Karpas-422 (cell line): ENCODE results near the gene CCSER1. TPM values are rescaled to one million over a fixed set of nuclear protein-coding genes. Genes with fewer than 3 reads are reported as not detected.

Experiments
- DNase-seq: peaks from one replicate; pipeline ENCODE4 v3.0.0-alpha.2; 2015
- H2AFZ ChIP-seq: fragments of 200-600 bp; sonication (generic); 2 replicates; pipeline ENCODE4 v1.6.1; 2014; ENCODE audit warnings: antibody characterized with exemption, low read length, mixed read lengths
- H3K27ac ChIP-seq: fragments of 200-600 bp; sonication (generic); 2 replicates; pipeline ENCODE4 v1.5.1; 2014; ENCODE audit warnings: mild to moderate bottlenecking, low read length, moderate library complexity
- H3K27me3 ChIP-seq: fragments of 200-600 bp; sonication (generic); 2 replicates; pipeline ENCODE4 v1.6.1; 2014; ENCODE audit warnings: low read length, mixed read lengths
- H3K36me3 ChIP-seq: fragments of 200-600 bp; sonication (generic); 2 replicates; pipeline ENCODE4 v1.6.1; 2014; ENCODE audit warnings: low read length, mixed read lengths; ENCODE audit not compliant: insufficient read depth
- H3K4me1 ChIP-seq: fragments of 200-600 bp; sonication (generic); 2 replicates; pipeline ENCODE4 v1.6.1; 2014; ENCODE audit warnings: mild to moderate bottlenecking, low read length, mixed read lengths
- H3K4me2 ChIP-seq: fragments of 200-600 bp; sonication (generic); 2 replicates; pipeline ENCODE4 v1.6.1; 2014; ENCODE audit warnings: low read length, low read depth, mild to moderate bottlenecking; ENCODE audit not compliant: poor library complexity, severe bottlenecking
- H3K4me3 ChIP-seq: fragments of 200-600 bp; sonication (generic); 2 replicates; pipeline ENCODE4 v1.5.1; 2014; ENCODE audit warnings: mild to moderate bottlenecking, antibody characterized with exemption, low read length, mixed read lengths
- H3K79me2 ChIP-seq: fragments of 200-600 bp; sonication (generic); 2 replicates; pipeline ENCODE4 v1.6.1; 2014; ENCODE audit warnings: mild to moderate bottlenecking, low read length, mixed read lengths
- H3K9ac ChIP-seq: fragments of 200-600 bp; sonication (generic); 2 replicates; pipeline ENCODE4 v1.6.0; 2014; ENCODE audit warnings: low read length
- H3K9me2 ChIP-seq: fragments of 200-600 bp; sonication (generic), shearing (Covaris generic); replicated peaks from 2 replicates; pipeline ENCODE4 v1.6.0; 2014; ENCODE audit warnings: mild to moderate bottlenecking, low read length, moderate library complexity; ENCODE audit not compliant: insufficient read depth
- H3K9me3 ChIP-seq: fragments of 300-700, 200-600 bp; sonication (generic); 2 replicates; pipeline ENCODE4 v1.6.1; 2014; ENCODE audit warnings: low read length, mixed read lengths
- H4K20me1 ChIP-seq: fragments of 200-600 bp; sonication (generic); 2 replicates; pipeline ENCODE4 v1.6.1; 2014; ENCODE audit warnings: mild to moderate bottlenecking, antibody characterized with exemption, low read length, low read depth; ENCODE audit not compliant: insufficient read depth
- total RNA-seq: library from RNA; depleted of rRNA; stranded (reverse); fragments of >200 nt; shearing (Covaris generic); gene quantifications from 2 replicates; pipeline ENCODE4 v1.2.3, GENCODE V29; 2014; ENCODE audit warnings: low replicate concordance

CCSER1 gene
- total RNA-seq, 1 experiment from 2014 or later, result 3.6 TPM

DNA sequence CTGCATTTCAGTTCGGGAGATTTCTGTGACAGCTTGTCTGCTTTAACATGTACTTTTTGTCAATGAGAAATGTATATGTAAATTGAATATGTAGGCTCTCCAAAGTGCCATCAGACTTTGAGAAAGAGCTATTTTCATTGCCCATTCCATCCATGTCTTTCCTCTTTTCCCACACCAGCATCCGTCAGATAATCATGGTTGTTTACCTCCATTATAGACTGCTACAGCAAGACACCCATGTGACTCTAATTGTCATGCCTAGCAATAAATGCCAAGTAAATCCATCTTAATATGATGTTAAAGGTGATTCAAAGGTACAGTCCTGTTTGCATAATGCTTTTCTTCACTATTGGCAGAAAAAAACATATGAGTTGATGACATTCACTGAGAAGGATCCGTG, 1157.3 kb downstream of the CCSER1 start:
- Histone ChIP-seq H3K4me1 (no peaks in the 10 kb centered on the region), H3K9me2 (no peaks in the 10 kb centered on the region), H3K27ac (no peak overlapping the region), H3K9ac (no peak overlapping the region), H3K27me3 (no peaks in the 10 kb centered on the region), H3K36me3 (no peaks in the 10 kb centered on the region), H4K20me1 (no peaks in the 10 kb centered on the region), H3K4me2 (no peak overlapping the region), H3K4me3 (no peak overlapping the region), H3K79me2 (no peaks in the 10 kb centered on the region), H2AFZ (no peak overlapping the region), H3K9me3 (peaks cover 19% of the 10 kb centered on the region)
- DNase-seq, result no peak

DNA sequence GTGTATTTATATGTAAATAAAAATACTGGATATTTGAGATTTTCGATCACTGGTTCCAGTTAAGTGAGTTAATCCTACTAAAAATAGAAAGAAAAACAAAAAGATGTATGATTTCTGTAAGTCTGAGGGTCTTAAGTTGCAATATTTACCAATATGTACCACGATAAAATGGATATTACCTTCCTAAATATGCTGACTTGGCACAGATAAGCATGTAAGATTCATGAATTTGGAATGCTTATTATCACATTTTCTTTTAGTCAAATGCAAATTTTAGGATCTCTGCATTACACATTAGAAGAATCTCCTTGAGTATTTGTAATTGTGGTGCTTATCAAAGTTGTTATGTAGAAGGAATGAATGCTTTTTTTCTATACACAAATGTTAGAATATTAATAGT, 1158.3 kb downstream of the CCSER1 start:
- no peaks in the 10 kb centered on the region for H3K36me3 ChIP-seq
- H2AFZ ChIP-seq, result no peak overlapping the region
- H3K4me3 ChIP-seq, result no peak overlapping the region
- H3K4me2 ChIP-seq, result no peak overlapping the region
- H3K27me3 ChIP-seq, result no peaks in the 10 kb centered on the region
- H3K27ac ChIP-seq, result no peak overlapping the region
- H4K20me1 ChIP-seq, result no peaks in the 10 kb centered on the region
- no peaks in the 10 kb centered on the region for H3K79me2 ChIP-seq
- DNase-seq, result no peak
- H3K9ac ChIP-seq, result no peak overlapping the region
- H3K9me3 ChIP-seq, result peaks cover 23% of the 10 kb centered on the region
- H3K9me2 ChIP-seq, result no peaks in the 10 kb centered on the region
- no peaks in the 10 kb centered on the region for H3K4me1 ChIP-seq

DNA sequence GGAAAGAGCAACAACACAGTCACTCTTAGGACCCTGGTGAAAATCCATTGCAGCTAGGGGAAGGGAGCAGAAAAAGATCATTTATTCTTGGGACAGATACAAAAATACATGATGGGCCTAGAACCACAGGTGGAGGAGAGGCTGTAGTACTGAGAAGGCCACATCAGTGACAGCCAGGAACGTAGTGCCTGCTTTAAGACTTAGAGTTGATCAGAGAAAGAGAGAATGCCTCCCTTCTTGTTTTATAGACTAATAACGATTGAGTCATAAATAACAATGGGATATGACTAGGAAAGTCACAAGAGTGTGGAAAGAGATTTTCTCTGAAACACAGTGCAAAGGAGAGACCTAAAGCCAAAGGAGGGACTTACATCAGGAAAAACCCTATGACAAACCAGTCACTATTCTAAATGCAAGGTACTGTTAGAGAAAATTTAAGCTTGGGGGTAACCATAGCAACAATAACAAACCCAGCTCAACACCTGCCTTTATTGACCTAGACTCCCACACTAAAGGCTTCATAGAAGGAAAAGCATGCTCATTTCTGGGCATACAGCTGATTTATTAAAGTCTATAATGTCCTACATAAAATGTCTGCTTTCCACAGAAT, 1161.6 kb downstream of the CCSER1 start:
- no peaks in the 10 kb centered on the region for H4K20me1 ChIP-seq
- no peaks in the 10 kb centered on the region for H3K36me3 ChIP-seq
- no peaks in the 10 kb centered on the region for H3K27me3 ChIP-seq
- no peak overlapping the region for H3K27ac ChIP-seq
- no peak for DNase-seq
- no peak overlapping the region for H3K9ac ChIP-seq
- no peak overlapping the region for H2AFZ ChIP-seq
- no peaks in the 10 kb centered on the region for H3K4me1 ChIP-seq
- H3K4me2 ChIP-seq, result no peak overlapping the region
- no peaks in the 10 kb centered on the region for H3K9me2 ChIP-seq
- H3K4me3 ChIP-seq, result no peak overlapping the region
- peaks cover 23% of the 10 kb centered on the region for H3K9me3 ChIP-seq
- no peaks in the 10 kb centered on the region for H3K79me2 ChIP-seq

DNA sequence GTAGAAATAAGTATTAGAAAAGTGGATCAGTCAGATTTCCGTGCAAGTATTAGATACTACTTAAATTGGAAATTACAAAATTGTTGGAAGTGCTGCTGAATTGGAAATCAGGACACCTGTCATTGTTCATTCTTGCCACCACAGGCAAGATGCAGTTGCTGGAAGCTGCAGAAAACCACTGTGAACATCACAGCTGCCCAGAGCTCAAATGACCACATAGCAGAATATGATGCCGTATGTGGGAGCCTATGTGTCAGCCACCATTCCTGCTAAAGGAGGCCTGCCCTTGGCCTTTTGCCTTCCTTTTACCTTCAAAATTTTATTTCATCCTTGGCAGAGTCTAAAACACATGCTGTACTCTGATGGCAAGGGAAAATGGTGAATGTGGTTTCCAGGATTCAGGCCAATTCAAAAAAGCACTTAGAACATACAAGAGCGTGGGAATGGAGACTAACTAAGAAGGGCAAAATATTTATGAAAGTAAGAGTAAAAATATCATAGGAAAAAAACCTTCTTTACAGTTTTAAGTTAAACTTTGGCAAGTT, 1171.0 kb downstream of the CCSER1 start:
- H3K36me3 ChIP-seq, result no peaks in the 10 kb centered on the region
- no peak overlapping the region for H3K9ac ChIP-seq
- H3K9me2 ChIP-seq, result no peaks in the 10 kb centered on the region
- no peak overlapping the region for H3K27ac ChIP-seq
- H3K4me3 ChIP-seq, result no peak overlapping the region
- H3K79me2 ChIP-seq, result no peaks in the 10 kb centered on the region
- H2AFZ ChIP-seq, result no peak overlapping the region
- DNase-seq, result no peak
- no peak overlapping the region for H3K4me2 ChIP-seq
- no peaks in the 10 kb centered on the region for H4K20me1 ChIP-seq
- peaks cover 18% of the 10 kb centered on the region; the same call in 1 of the 2 replicates for H3K9me3 ChIP-seq
- H3K27me3 ChIP-seq, result no peaks in the 10 kb centered on the region
- no peaks in the 10 kb centered on the region for H3K4me1 ChIP-seq

DNA sequence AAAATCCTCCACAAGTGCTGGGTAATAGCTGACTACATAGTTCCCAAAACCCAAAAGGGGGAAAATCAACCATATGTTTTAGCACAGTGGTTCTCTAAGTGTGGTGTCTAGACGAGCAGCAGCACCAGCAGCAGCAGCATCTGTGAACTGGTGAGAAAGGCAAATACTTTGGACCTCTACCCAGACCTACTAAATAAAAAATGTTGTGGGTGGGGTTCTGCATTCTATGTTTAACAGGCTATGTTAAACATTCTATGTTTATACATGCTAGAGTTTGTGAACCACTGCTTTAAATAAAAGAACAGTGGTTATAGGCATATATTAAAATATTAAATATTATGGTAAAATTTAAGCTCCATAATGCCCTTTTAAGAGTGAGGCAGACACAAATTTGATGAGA, 1171.6 kb downstream of the CCSER1 start:
- no peak overlapping the region for H2AFZ ChIP-seq
- H4K20me1 ChIP-seq, result no peaks in the 10 kb centered on the region
- H3K9ac ChIP-seq, result no peak overlapping the region
- no peaks in the 10 kb centered on the region for H3K27me3 ChIP-seq
- DNase-seq, result no peak
- no peak overlapping the region for H3K27ac ChIP-seq
- no peak overlapping the region for H3K4me2 ChIP-seq
- H3K9me2 ChIP-seq, result no peaks in the 10 kb centered on the region
- H3K79me2 ChIP-seq, result no peaks in the 10 kb centered on the region
- H3K9me3 ChIP-seq, result peaks cover 18% of the 10 kb centered on the region; the same call in 1 of the 2 replicates
- H3K4me3 ChIP-seq, result no peak overlapping the region
- no peaks in the 10 kb centered on the region for H3K4me1 ChIP-seq
- H3K36me3 ChIP-seq, result no peaks in the 10 kb centered on the region

DNA sequence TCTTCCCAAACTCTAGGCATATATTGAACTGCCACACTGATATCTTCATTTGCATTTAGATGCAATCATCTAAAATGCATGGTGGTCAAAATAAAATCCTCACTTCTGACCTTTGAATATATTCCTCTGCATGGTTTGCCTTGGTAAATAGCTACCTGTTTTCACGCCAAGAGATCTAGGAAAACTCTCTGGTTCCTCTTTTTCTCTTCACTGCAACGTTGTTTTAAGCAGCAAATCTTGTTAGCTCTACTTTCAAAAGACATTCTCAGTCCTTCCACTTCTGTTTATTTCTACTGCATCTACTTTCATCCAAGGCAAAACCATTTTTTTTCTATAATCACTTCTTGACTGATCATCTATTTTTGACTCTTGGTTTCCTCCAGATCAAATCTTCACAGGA, 1174.9 kb downstream of the CCSER1 start:
- H3K79me2 ChIP-seq, result no peaks in the 10 kb centered on the region
- no peak overlapping the region for H3K4me2 ChIP-seq
- H3K27ac ChIP-seq, result no peak overlapping the region

DNA sequence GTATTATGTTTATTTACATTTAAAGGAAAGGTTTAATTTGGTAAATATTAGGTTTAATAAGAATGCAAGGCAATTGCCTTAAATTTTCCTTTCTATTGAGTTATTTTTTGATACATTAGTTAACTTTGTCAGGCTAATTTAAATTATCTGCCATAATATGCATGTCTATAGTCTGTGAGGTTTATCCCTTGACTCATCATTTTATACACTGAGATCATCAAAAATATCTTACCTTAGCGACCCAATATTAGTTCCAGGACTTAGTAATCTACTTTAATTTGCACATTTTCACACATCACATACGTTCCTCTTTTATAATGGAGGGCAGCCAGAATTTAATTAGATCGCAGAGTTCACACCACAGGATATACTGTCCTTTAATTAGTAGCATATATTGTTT, 1177.1 kb downstream of the CCSER1 start:
- Histone ChIP-seq H2AFZ (no peak overlapping the region), H3K9me3 (peaks cover 23% of the 10 kb centered on the region)
- DNase-seq, result no peak

More for the DNA sequence above, 1174.9 kb downstream of the CCSER1 start:
- no peaks in the 10 kb centered on the region for H3K36me3 ChIP-seq
- H3K9me2 ChIP-seq, result no peaks in the 10 kb centered on the region
- no peaks in the 10 kb centered on the region for H4K20me1 ChIP-seq
- no peak overlapping the region for H3K4me3 ChIP-seq
- H3K9ac ChIP-seq, result no peak overlapping the region
- peaks cover 18% of the 10 kb centered on the region; the same call in 1 of the 2 replicates for H3K9me3 ChIP-seq
- H2AFZ ChIP-seq, result no peak overlapping the region
- H3K4me1 ChIP-seq, result no peaks in the 10 kb centered on the region
- no peak for DNase-seq
- no peaks in the 10 kb centered on the region for H3K27me3 ChIP-seq

DNA sequence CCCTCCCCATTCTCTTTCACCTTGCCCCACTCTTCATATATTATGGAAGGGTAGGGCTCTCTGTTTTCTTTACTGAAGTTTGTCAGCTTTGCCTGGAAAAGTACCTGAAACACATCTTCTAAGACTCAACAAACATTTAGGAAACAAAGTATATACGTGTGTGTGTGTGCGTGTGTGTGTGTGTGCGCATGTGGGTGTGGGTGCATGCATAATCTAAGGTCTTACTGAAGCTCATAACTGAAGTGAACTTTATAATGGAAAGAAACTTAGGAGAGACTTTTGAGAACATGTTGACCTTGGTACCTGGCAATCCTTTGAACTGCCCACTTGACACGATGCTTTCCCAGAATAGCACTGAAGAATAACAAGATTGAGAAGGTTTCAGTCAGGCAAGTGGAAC, 1190.2 kb downstream of the CCSER1 start:
- Histone ChIP-seq H3K9me3 (peaks cover 19% of the 10 kb centered on the region), H3K9me2 (no peaks in the 10 kb centered on the region), H4K20me1 (no peaks in the 10 kb centered on the region), H3K36me3 (no peaks in the 10 kb centered on the region), H3K9ac (no peak overlapping the region), H3K4me1 (no peaks in the 10 kb centered on the region), H3K27me3 (no peaks in the 10 kb centered on the region), H2AFZ (no peak overlapping the region), H3K27ac (no peak overlapping the region), H3K4me3 (no peak overlapping the region), H3K79me2 (no peaks in the 10 kb centered on the region), H3K4me2 (no peak overlapping the region)
- no peak for DNase-seq

More for the DNA sequence above, 1177.1 kb downstream of the CCSER1 start:
- Histone ChIP-seq H3K27me3 (no peaks in the 10 kb centered on the region), H4K20me1 (no peaks in the 10 kb centered on the region), H3K79me2 (no peaks in the 10 kb centered on the region), H3K4me2 (no peak overlapping the region), H3K4me3 (no peak overlapping the region), H3K4me1 (no peaks in the 10 kb centered on the region), H3K36me3 (no peaks in the 10 kb centered on the region), H3K9me2 (no peaks in the 10 kb centered on the region), H3K9ac (no peak overlapping the region), H3K27ac (no peak overlapping the region)
